ENCODE results near the gene TRIP13. TPM values are rescaled to one million over a fixed set of nuclear protein-coding genes. Genes with fewer than 3 reads are reported as not detected.

TRIP13 gene
- total RNA-seq, 4 donors from 2014 or later: 0.53 to 3.0 (median 1.6) TPM

- TF ChIP-seq POLR2A (IDR thresholded peaks at IDR 0.05) (no peak), CTCF (IDR thresholded peaks at IDR 0.05) (no peak)
- intact Hi-C loops (cut with DNase I; ENCODE audit: low total_unique reads): no loop called here
- no peak overlapping the region for H3K4me3 ChIP-seq (ENCODE audit: low read depth, poor library complexity, severe bottlenecking)
- WGBS, 2 donors: 89 to 93% methylated on average over 26 of the region's 26 CpGs
- no peak for DNase-seq (ENCODE audit: low spot score in 2 of 2)
Measured at GRCh38 chr5:886716-887325, 5.9 kb upstream of the TRIP13 start.

- no peak for DNase-seq (ENCODE audit: low spot score in 2 of 2)
- H3K4me3 ChIP-seq (ENCODE audit: low read depth, poor library complexity, severe bottlenecking): no peak overlapping the region
- WGBS, 2 donors: 87 to 90% methylated on average over 14 of the region's 14 CpGs
- intact Hi-C loops (cut with DNase I; ENCODE audit: low total_unique reads): no loop called here
- TF ChIP-seq POLR2A (IDR thresholded peaks at IDR 0.05): no peak
- no peak for TF ChIP-seq CTCF (IDR thresholded peaks at IDR 0.05)
Measured at GRCh38 chr5:887947-888637, 4.6 kb upstream of the TRIP13 start.

- intact Hi-C loops (cut with DNase I; ENCODE audit: low total_unique reads): no loop called here
- WGBS, 2 donors: 93% methylated on average over 11 of the region's 11 CpGs
- no peak for DNase-seq (ENCODE audit: low spot score in 2 of 2)
- TF ChIP-seq CTCF (IDR thresholded peaks at IDR 0.05): no peak
- no peak for TF ChIP-seq POLR2A (IDR thresholded peaks at IDR 0.05)
- no peak overlapping the region for H3K4me3 ChIP-seq (ENCODE audit: low read depth, poor library complexity, severe bottlenecking)
Measured at GRCh38 chr5:888638-889035, 4.0 kb upstream of the TRIP13 start.

GRCh38 chr5:889075-889710, 3.5 kb upstream of the TRIP13 start:
- TF ChIP-seq CTCF (IDR thresholded peaks at IDR 0.05) (no peak), POLR2A (IDR thresholded peaks at IDR 0.05) (no peak)
- H3K4me3 ChIP-seq (ENCODE audit: low read depth, poor library complexity, severe bottlenecking): no peak overlapping the region
- DNase-seq (ENCODE audit: low spot score in 2 of 2): no peak
- WGBS, 2 donors: 93% methylated on average over 15 of the region's 15 CpGs
- intact Hi-C loops (cut with DNase I; ENCODE audit: low total_unique reads): no loop called here

GRCh38 chr5:891117-891836, 1.4 kb upstream of the TRIP13 start:
- WGBS, 2 donors: 82 to 84% methylated on average over 34 of the region's 34 CpGs
- TF ChIP-seq CTCF (IDR thresholded peaks at IDR 0.05) (no peak), POLR2A (IDR thresholded peaks at IDR 0.05) (no peak)

More at GRCh38 chr5:891117-891836, 1.4 kb upstream of the TRIP13 start:
- DNase-seq (ENCODE audit: low spot score in 2 of 2): no peak
- intact Hi-C loops (cut with DNase I; ENCODE audit: low total_unique reads): no loop called here
- H3K4me3 ChIP-seq (ENCODE audit: low read depth, poor library complexity, severe bottlenecking): peak overlapping the region; percentile 61

Measured in lower leg skin (tissue), 4 donors.